GM12873 (cell line): ENCODE results near the gene HOXC13.

ENCODE experiments used
- CTCF ChIP-seq: IDR thresholded peaks from 2 replicates; pipeline ENCODE4 v1.5.1; 2012; ENCODE audit warnings: low read depth, mild to moderate bottlenecking, moderate library complexity, low read length, control low read depth; ENCODE audit not compliant: insufficient read depth; ENCODE audit errors: missing control alignments

The HOXC13 gene

GRCh38 chr12:53978477-53979356, 40.1 kb downstream of the HOXC13 start:
- no peak for TF ChIP-seq CTCF

- TF ChIP-seq CTCF = no peak
Measured at GRCh38 chr12:53980104-53980801, 41.6 kb downstream of the HOXC13 start.

GRCh38 chr12:53980802-53981496, 42.3 kb downstream of the HOXC13 start:
- no peak for TF ChIP-seq CTCF

- no peak for TF ChIP-seq CTCF
Measured at GRCh38 chr12:53981634-53982565, 43.3 kb downstream of the HOXC13 start.

- no peak for TF ChIP-seq CTCF
Measured at GRCh38 chr12:53982648-53983567, 44.3 kb downstream of the HOXC13 start.

GRCh38 chr12:53983568-53983949, 44.9 kb downstream of the HOXC13 start:
- no peak for TF ChIP-seq CTCF
